Muscle of back (tissue), 11 donors: Measurements from ENCODE around the gene CNR2. TPM values are rescaled to one million over a fixed set of nuclear protein-coding genes. Genes with fewer than 3 reads are reported as not detected.
"Not testable (repeated sequence)": the region's sequence is repeated elsewhere in the genome, so short reads cannot be mapped to it uniquely, and the experiment has no call there.

Source experiments
- DNase-seq, 3 donors: peaks; one replicate each; pipeline versions ENCODE4 v3.0.0 to v3.0.0-alpha.2; 2013
- polyA plus RNA-seq, 10 donors: library from polyadenylated mRNA; unstranded; fragments of 120-200 nt; gene quantifications; one replicate each; pipeline ENCODE4 v1.2.1, GENCODE V29; 2013; ENCODE audit not compliant: insufficient read length in 10 of 10

Gene CNR2
- polyA plus RNA-seq, 10 donors, result 0.03 to 0.18 (median 0.06) TPM; not detected in 1

DNA sequence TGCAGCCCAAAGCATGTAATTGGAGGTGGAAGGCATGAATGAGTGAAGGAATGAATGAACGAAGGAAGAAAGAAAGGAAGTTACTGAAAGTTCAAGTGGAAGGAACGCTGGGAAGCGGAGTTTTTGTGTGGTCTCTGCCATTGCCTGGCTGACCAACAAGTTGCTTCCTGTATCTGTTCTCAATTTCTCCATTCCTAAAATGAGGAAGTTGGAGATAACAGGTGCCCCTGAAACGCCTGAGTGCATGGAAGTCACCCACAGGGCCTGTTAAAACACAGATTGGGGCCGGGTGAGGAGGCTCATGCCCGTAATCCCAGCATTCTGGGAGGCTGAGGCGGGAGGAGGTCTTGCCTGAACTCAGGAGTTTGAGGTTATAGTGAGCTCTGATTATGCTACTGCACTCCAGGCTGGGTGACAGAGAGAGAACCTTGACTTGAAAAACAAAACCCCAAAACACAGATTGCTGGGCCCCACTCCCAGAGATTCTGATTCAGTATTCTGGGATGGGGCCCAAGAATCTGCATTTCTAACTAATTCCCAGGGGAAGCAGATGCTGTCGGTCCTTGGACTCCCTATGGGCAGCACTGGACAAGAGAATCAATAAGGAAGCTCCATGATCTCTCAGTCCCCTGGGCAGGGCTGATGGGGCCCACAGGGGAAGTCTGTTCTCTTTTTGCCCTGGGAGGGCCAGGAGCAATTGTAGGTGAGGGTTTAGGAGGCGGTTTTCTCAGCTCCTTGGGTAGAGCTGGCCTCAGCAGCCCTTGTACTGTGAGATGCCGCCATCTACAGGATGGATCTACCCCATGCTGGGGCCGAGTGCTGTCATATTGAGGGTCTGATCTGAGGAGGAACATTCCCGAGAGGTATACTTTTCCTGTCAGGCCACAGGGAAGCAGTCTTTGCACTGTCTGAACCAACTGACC, 3.3 kb upstream of the CNR2 start:
- DNase-seq, result peak; percentile 32 to 74 (median 50)

DNA sequence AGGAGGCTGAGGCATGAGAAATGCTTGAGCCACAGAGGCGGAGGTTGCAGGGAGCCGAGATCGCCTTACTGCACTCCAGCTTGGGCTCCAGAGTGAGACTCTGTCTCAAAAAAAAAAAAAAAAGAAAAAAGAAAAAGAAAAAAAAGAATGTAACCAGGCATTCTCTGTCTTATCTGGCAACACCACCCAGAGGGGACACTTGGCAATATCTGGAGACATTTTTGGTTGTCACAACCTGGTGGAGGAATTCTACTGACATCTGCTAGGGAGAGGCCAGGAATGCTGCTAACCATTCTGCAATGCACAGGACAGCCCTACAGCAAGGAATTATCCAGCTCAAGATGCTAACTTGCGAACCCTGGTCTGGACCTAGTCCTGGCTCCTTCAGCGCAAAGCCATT, 2.3 kb upstream of the CNR2 start:
- no peak for DNase-seq

DNA sequence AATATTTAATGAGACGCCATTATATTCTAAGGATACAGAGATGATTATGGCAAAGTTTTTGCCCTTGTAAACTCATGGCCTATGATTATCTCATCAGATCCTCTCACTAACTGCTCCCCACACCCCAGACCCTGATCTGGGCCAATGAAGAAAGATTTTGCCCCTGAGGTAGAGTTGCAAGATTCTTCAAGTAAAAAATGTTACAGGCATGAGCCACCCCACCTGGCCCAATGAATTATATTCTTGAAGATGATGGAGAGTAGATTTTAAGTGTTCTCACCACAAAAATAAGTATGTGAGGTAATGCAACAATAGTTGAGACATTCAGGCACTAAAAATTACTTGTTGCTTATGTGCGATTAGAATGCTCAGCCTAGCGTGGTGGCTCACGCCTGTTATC, 1.8 kb upstream of the CNR2 start:
- no peak for DNase-seq

DNA sequence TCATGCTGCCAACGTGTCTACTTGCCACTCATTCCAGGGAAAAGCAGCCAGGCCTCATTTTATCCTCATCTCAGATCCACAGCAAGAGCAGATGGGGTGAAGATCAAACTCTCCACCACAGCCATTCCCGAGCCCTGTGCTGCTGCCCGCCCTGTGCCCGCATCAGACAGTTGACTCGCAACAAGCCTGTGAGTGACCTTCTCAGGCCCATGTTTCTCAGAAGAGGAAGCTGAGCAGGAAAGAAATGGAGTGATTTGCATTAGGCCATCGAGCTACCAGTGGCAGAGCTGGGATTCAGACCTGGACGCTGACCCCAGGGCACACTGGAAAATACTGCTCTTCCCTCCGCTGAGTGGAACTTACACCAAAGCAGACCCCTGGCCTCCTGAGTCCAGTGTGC, 1.2 kb downstream of the CNR2 start:
- DNase-seq, result no peak

DNA sequence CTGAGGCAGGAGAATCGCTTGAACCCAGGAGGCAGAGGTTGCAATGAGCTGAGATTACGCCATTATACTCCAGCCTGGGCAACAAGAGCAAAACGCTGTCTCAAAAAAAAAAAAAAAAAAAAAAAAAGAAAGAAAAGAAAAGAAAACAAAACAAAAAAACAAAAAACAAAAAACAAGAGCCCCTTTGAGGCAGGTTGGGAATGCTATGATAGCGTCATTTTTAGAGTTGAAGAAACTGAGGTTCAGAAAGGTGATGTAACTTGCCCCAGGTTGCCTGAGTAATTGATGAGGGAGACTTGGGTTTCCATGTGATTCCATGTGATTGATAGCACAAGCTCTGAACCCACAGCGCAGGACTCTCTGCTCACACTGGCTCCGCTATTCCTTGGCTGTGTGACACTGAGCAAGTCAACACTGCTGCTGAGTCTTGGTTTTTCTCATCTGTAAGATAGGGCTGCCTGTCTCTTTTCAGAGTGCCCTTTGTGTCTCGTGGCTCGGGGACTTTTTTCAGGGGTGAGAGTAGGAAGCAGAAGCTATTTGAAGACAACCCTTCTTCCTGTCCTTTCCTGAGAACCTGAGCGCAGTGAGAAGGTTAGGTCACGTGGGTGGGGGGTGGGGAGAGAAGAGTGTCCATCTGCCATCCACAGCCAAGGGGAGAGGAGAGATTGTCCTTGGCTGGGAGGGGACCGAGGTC, 2.5 kb downstream of the CNR2 start:
- no peak for DNase-seq

DNA sequence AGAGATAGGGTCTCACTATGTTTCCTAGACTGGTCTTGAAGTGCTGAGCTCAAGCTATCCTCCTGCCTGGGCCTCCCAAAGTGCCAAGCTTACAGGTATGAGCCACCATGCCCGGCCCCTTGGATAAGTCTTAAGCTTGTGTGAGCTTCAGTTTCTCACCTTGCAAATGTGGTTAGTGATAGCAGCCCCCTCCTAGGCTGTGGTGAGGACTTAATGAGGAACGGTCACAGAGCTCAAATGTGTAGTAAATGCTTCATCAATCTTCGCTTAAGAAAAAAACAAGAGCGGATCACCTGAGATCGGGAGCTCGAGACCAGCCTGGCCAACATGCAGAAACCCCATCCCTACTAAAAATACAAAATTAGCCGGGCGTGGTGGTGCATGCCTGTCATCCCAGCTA, 3.0 kb downstream of the CNR2 start:
- DNase-seq, result no peak

DNA sequence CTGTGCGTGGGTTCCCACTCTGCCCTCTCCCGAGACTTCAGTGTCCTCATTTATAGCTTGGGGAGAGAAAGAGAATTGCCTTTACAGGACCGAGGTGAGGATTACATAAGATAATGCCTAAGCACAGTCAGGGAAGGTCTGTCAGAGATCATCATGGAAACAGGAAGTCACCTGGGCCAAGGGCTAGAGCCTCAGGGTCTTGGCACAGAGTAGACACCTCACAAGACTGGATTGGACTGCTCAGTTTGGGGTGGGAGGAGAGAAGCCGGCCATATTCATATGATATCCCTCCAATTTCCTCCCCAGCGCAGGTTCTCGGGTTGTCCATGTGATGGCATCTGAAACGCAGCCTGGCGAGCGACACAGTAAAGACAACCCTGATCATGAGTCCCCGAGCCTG, 3.8 kb downstream of the CNR2 start:
- no peak for DNase-seq

DNA sequence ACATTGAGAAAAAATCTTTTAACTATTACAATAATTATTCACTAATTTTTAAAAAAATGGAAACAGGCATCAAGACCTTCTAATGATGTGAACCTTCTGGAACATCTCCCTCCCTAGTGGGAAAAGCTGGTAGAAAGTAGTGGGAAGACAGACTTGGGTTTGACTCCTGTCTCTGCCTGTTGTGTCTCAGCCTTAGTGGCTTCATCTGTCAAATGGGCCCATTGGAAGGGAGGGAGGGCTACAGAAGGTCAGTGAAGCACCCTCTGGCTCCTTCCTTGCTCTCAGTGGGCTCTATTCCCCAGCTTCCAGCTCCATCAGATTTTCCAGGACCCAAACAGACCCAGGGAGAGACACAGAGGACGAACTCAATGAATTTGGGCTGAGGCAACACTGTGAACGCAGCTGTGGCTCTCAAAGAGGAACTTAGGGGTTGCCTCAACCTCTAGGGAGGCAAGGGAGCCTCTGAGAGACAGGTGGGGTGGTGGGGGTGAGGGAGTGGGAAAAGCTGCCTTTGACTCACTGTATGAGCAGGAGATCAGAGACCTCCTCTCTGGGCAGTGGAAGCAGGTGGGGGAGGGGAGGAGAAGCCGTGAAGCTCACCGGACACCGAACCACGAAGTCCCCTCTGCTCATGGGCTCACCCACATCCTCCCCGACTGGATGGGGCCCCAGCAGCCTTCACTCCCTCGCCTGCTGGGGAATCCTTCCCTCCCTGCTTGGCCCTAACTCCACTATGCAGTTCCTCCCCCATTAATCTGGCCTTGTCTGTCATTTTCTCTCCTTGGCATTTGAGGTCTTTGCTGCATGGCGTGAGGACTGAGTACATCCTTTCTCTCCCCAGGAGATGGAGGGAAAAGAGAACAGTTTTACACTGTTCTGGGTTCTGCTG, 4.5 kb downstream of the CNR2 start:
- DNase-seq, result peak in 1 of 3 donors; percentile 46

DNA sequence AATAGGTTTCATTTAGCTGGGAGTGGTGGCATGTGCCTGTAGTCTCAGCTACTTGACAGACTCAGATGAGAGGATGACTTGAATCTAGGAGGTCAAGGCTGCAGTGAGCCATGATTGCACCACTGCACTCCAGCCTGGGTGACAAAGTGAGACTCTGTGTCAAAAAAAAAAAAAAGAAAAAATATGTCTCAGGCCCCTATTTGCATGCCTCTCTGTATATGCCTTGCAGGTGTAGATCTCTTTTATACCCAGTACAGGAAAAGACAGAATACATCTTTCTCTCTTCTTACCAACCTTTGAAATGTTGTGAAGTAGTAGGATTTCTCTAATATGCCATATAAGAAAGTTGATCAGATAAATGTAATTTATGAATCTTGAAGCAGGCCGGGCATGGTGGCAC, 6.4 kb downstream of the CNR2 start:
- no peak for DNase-seq

DNA sequence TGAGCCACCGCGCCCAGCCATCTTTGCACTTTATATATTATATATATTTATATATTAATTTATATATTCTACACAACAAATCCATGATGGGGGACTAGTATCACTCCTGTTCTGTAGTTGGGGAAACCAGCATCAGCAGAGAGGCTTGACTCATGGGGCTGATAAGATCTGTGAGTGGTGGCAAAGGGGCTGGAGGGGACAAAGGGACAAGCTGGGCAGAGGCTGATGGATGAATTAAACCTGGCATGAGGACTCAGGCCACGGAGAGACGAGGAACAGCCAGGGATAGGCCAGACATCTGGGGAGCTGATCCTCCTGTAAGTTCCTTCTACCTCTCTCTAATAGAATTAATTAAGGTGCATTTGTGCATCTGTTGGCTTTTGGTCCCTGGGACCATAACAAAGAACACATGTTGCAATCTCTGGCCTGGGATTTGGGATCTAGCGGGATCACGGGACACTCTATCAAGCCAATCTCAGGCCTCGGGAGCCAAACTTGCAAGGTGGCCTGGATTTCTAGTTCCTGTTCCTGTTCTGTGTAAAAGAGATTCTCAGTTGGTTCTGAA, 7.6 kb downstream of the CNR2 start:
- no peak for DNase-seq

DNA sequence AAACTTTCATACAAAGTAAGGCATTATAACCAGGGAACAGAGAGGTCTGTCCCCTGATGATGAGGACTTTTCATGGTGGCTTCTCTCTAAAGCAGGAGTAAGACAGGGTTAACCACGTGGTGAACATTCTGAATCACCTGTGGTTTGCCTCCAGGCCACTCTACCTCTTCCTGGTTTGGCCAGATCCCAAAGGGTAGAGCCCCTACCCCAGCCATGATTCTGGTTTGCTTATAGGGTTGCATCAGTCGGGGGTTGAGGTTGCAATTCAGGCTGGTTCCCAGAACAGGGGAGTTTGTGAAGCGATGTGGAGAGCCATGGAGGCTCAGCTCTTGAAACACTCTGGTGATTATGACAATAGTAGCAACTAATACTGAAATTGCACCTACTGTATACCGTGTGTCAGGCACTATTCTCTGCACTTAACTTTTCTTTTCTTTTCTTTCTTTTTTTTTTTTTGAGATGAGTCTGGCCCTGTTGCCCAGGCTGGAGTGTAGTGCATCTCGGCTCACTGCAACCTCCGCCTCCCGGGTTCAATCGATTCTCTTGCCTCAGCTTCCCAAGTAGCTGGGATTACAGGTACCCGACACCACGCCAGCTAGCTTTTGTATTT, 8.3 kb downstream of the CNR2 start:
- DNase-seq, result no peak

DNA sequence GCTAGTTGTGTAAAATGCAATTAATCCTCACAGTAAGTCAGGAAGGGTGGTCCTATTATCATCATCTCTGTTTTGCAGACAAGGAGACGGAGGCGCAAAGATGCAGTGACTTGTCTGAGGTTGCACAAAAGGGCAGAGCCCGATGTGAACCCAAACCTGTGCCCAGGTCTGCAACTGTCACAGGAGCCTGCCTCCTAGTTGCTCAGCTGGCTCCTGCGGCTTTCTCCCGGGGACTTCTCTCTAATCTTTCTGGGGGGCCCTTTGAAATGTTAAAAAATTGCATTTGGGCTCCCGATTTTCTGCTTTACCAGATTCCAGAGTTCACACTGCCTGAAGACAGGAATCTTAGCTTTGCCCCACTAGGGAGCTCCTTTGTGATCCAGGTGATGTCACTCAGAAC, 9.4 kb downstream of the CNR2 start:
- DNase-seq, result no peak

DNA sequence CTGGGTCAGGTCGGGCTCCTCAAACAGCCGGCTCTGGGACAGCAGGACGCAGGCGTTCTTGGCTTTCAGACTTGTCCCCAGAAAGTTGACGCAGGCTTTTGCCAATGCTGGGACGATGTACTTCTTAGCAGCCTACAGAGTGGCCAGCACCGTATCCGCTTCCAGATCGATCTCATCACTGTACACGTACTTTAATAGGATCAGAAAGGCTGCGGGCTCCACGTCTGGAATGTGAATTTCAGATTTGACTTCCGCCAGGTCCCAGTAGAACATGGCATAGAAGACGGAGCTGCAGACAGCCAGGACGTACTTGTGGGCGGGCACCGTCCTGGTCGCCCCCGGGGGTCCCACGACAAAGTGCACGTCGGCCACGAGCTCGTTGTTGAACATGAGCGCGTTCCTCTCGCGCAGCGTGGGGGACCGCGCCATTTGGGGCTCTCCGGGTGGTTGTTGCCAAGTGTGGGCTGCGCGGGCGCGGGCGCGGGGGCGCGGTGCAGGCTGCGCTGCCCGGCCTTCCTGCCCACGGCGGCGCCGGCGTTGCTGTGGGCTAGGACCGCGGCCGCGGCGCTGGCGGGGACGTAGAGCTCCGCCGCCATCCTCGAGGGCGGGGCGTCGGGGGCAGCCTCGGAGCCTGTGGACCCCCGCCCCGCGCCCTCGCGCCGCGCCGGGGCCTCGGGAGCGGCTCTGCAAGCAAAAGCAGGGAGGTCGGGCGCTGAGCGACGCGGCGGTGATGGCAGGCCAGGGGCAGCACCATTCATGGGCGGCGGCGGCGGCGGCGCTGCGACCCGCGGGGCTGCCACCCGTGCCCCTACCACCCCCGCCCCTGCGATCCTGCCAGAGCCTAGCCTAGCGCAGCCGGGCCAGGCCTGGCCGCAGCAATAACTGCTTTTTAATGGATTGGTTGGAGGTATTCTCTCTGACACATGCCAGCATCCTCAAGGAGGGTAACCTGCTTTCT, 10.6 kb downstream of the CNR2 start:
- DNase-seq, result peak in 1 of 3 donors; percentile 35

DNA sequence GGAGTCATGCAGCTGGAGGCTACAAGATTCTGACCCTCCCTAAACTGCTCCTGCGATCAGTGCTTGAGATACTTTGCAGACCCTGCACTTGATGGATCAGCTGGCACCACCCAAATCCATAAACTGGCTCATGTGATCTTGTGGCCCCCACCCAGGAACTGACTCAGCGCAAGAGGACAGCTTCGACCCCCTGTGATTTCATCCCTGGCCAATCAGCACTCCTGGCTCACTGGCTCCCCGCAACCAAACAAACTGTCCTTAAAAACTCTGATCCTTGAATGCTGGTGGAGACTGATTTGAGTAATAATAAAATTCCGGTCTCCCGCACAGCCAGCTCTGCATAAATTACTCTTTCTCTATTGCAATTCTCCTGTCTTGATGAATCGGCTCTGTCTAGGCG, 13.1 kb downstream of the CNR2 start:
- DNase-seq, result not testable (repeated sequence)

DNA sequence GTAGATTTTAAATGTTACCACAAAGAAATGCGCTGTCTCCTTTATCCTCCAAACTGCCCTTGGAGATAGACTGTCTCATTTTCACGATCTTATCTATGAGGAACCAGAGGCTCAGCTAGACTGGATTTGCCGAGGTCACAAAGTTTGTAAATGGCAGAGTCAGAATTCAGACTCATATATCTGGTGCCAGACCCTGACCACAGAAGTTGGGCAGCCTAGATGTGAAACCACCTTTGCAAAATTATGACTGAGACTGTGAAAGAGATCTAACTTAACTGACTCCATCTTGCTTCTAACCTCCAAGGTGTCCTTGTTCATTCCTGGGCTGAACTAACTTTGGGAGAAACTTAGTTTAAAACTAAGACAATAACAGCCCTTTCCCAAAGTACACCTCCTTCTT, 14.1 kb downstream of the CNR2 start:
- DNase-seq, result no peak

DNA sequence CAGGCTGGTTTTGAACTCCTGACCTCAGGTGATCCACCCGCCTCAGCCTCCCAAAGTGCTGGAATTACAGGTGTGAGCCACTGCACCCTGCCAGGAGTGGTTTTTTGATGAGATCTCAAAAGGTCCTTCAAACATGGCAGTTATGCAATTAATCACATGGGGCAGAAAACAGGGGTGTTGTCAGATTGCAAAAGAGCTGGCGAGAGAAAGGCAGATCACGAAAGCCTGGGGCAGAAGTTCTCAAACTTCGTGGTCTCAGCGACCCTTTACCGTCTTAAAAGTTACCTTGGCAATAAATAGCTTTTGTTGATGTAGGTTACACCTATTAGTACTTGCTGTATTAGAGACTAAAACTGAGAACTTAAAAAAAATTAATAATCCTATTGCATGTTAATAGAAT, 16.1 kb downstream of the CNR2 start:
- no peak for DNase-seq

DNA sequence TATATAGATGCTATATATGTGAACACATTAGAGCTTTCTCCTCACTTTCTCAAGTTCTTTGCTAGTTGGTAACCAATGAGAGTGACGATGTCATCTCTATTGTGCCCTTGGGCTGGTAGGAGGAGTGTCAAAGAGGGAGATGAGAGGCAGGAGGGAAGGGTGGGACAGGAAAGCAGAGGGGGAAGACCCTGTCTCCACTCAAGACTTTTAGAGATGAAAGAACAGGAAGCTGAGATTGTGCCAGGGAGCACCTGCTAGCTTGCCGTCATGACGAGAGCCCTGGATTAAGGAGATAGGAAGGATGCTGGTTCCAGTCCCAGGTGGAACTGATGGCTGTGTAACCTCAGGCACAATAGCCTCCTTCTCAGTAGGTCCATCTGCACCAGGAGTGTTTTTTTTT, 16.7 kb downstream of the CNR2 start:
- no peak for DNase-seq

DNA sequence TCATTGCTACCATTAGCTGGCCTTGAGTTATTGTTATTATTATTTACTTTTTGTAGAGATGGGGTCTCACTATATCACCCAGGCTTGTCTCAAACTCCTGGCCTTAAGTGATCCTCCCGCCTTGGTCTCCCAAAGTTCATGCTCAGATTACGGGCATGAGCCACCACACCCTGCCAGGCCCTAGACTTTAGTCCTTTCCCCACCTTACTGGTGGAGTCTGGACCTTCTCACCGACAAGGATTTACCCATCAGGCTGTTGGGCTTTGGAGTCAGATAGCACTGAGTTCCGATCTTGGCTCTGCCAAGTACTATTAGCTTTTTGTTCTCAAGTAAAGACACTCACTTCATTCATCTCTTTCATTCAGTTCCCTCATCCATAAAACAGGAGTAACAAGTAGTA, 17.2 kb downstream of the CNR2 start:
- DNase-seq, result no peak

DNA sequence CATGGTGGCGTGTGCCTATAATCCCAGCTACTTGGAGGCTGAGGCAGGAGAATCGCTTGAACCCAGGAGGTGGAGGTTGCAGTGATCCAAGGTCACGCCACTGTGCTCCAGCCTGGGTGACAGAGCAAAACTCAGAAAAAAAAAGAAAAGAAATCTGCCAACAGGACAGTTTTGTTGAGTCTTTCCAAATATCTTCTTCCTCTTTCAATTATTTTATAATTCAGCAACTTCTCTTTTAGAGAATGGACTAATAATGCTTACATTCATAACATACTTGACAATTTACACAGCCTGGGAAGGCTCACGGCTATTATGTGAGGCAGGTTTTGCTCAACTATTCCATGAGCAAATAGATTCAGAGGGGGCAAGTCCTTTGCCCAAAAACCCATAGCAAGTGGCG, 18.1 kb downstream of the CNR2 start:
- no peak for DNase-seq

DNA sequence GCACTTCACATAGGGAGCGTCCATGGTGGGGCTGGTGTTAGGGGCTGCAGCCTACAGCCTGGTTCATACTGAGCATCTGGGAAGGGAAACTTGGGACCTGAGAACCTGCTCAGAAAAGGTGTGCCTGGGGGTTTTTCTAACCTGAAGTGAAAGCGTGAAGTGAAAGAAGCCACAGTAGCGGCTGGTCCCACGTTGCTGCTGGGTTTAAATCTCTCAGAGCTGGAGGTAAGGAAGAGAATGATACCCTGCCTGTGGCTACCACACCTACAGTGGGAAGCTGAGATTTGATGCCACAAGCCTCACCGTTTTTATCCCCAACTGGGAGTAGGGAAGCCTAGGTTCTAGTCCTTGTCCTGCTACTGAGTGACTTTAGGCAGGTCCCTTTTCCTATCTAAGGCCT, 24.1 kb downstream of the CNR2 start:
- no peak for DNase-seq
